GM12864 (cell line): ENCODE results near the gene SEC14L2.
"Not testable (repeated sequence)": the region's sequence is repeated elsewhere in the genome, so short reads cannot be mapped to it uniquely, and the experiment has no call there.

Source experiments
- DNase-seq: peaks from one replicate; pipeline ENCODE4 v3.0.0-alpha.2; 2011; ENCODE audit warnings: low read depth
- H3K4me3 ChIP-seq: 2 replicates; pipeline ENCODE4 v1.5.1; 2011; ENCODE audit warnings: mild to moderate bottlenecking, low read depth, low read length, control low read depth
- CTCF ChIP-seq: IDR thresholded peaks from 2 replicates; pipeline ENCODE4 v1.5.1; 2011; ENCODE audit warnings: low read depth, mild to moderate bottlenecking, moderate library complexity, low read length, control low read depth, inconsistent platforms; ENCODE audit errors: missing control alignments

Gene SEC14L2

GRCh38 chr22:30397656-30398635, 1.1 kb downstream of the SEC14L2 start:
- TF ChIP-seq CTCF = no peak
- DNase-seq = no peak
- peak overlapping the region; percentile 47; the same call in 1 of the 2 replicates for H3K4me3 ChIP-seq

- no peak for TF ChIP-seq CTCF
- H3K4me3 ChIP-seq = no peak overlapping the region
Measured at GRCh38 chr22:30398685-30399680, 2.2 kb downstream of the SEC14L2 start.

GRCh38 chr22:30399718-30400117, 2.9 kb downstream of the SEC14L2 start:
- no peak for DNase-seq
- TF ChIP-seq CTCF = no peak
- H3K4me3 ChIP-seq = no peak overlapping the region

More at GRCh38 chr22:30398685-30399680, 2.2 kb downstream of the SEC14L2 start:
- DNase-seq = no peak

- no peak for DNase-seq
- TF ChIP-seq CTCF = no peak
- H3K4me3 ChIP-seq = no peak overlapping the region
Measured at GRCh38 chr22:30400159-30400558, 3.3 kb downstream of the SEC14L2 start.

- H3K4me3 ChIP-seq, DNase-seq: not testable (repeated sequence)
Measured at GRCh38 chr22:30401024-30401423, 4.2 kb downstream of the SEC14L2 start.

GRCh38 chr22:30402028-30402765, 5.4 kb downstream of the SEC14L2 start:
- TF ChIP-seq CTCF = no peak
- DNase-seq = no peak
- no peak overlapping the region for H3K4me3 ChIP-seq

- DNase-seq, H3K4me3 ChIP-seq: not testable (repeated sequence)
Measured at GRCh38 chr22:30402766-30403104, 5.9 kb downstream of the SEC14L2 start.
